GM12878 (cell line): Measurements from ENCODE around the gene MGME1. TPM values are rescaled to one million over a fixed set of nuclear protein-coding genes. Genes with fewer than 3 reads are reported as not detected.
A peak's percentile ranks its signal among the peaks of the same experiment; 100 is the strongest.

ENCODE experiments used
- ATF2 ChIP-seq: IDR thresholded peaks from 2 replicates; pipeline ENCODE4 v1.6.1; 2012; ENCODE audit warnings: low read length, inconsistent platforms
- ATF7 ChIP-seq: fragments of 450-650 bp; IDR thresholded peaks from 2 replicates; pipeline ENCODE4 v1.6.1; 2016; ENCODE audit warnings: low read depth, mild to moderate bottlenecking
- BACH1 ChIP-seq: fragments of 450-650 bp; IDR thresholded peaks from 2 replicates; pipeline ENCODE4 v1.6.1; 2017; ENCODE audit warnings: mild to moderate bottlenecking, borderline replicate concordance
- BHLHE40 ChIP-seq, 2 experiments: fragments of 450-650 bp in 1 of 2; IDR thresholded peaks; 2 replicates each; pipeline ENCODE4 v1.6.1; 2011 to 2017; ENCODE audit warnings: low read depth in 2 of 2, borderline replicate concordance in 1 of 2, improper control_type of control experiment in 1 of 2, low read length in 1 of 2, mild to moderate bottlenecking in 1 of 2
- BRCA1 ChIP-seq: IDR thresholded peaks from 2 replicates; pipeline ENCODE4 v1.6.1; 2011; ENCODE audit warnings: low read depth, low read length, improper control_type of control experiment
- CBFB ChIP-seq: IDR thresholded peaks from 2 replicates; pipeline ENCODE4 v1.6.1; 2016; ENCODE audit warnings: antibody characterized with exemption, low read depth
- CBX5 ChIP-seq: sonication (generic); IDR thresholded peaks from 2 replicates; pipeline ENCODE4 v1.6.1; 2016; ENCODE audit warnings: low read depth, moderate library complexity, mild to moderate bottlenecking, inconsistent platforms
- CEBPB ChIP-seq, 2 experiments: fragments of 150-350 bp in 1 of 2; IDR thresholded peaks; 2 replicates each; pipeline ENCODE4 v1.6.1; 2012 to 2014; ENCODE audit warnings: low read depth in 2 of 2, low read length in 2 of 2, borderline replicate concordance in 1 of 2, inconsistent platforms in 1 of 2
- CREM ChIP-seq: IDR thresholded peaks from 2 replicates; pipeline ENCODE4 v1.6.1; 2014; ENCODE audit warnings: antibody characterized with exemption, low read depth
- E2F4 ChIP-seq: IDR thresholded peaks from 2 replicates; pipeline ENCODE4 v1.6.1; 2012; ENCODE audit warnings: low read depth, low read length, improper control_type of control experiment
- ESRRA ChIP-seq: IDR thresholded peaks from 2 replicates; pipeline ENCODE4 v1.6.1; 2012; ENCODE audit warnings: mild to moderate bottlenecking, low read length, improper control_type of control experiment
- GABPA ChIP-seq: IDR thresholded peaks from 2 replicates; pipeline ENCODE4 v1.6.1; 2014; ENCODE audit warnings: antibody characterized with exemption, low read depth, mild to moderate bottlenecking, inconsistent platforms
- GATAD2B ChIP-seq: fragments of 450-650 bp; conservative IDR thresholded peaks from 2 replicates; pipeline ENCODE4 v1.6.1; 2017; ENCODE audit warnings: low read depth, mild to moderate bottlenecking, moderate library complexity
- IRF5 ChIP-seq: fragments of 450-650 bp; IDR thresholded peaks from 2 replicates; pipeline ENCODE4 v1.6.1; 2017; ENCODE audit warnings: borderline replicate concordance
- KAT2A ChIP-seq: conservative IDR thresholded peaks from 2 replicates; pipeline ENCODE4 v1.6.1; 2011; ENCODE audit warnings: low read depth, low read length; ENCODE audit not compliant: control insufficient read depth
- MAX ChIP-seq: IDR thresholded peaks from 2 replicates; pipeline ENCODE4 v1.6.1; 2012; ENCODE audit warnings: low read depth, low read length, improper control_type of control experiment
- MYC ChIP-seq: IDR thresholded peaks from 2 replicates; pipeline ENCODE4 v1.6.1; 2011; ENCODE audit warnings: mild to moderate bottlenecking, low read length, moderate library complexity, inconsistent platforms; ENCODE audit not compliant: insufficient read depth, insufficient replicate concordance, insufficient read length, severe bottlenecking
- NKRF ChIP-seq: fragments of 450-650 bp; conservative IDR thresholded peaks from 2 replicates; pipeline ENCODE4 v1.6.1; 2017; ENCODE audit warnings: mild to moderate bottlenecking, moderate library complexity
- POU2F2 ChIP-seq: IDR thresholded peaks from 3 replicates; pipeline ENCODE4 v1.6.1; 2011; ENCODE audit warnings: low read depth, mild to moderate bottlenecking, low read length, borderline replicate concordance
- SMAD5 ChIP-seq: IDR thresholded peaks from 2 replicates; pipeline ENCODE4 v1.6.1; 2016; ENCODE audit warnings: antibody characterized with exemption, low read depth
- STAT1 ChIP-seq: fragments of 450-650 bp; conservative IDR thresholded peaks from 2 replicates; pipeline ENCODE4 v1.6.1; 2014; ENCODE audit warnings: antibody characterized with exemption, mild to moderate bottlenecking
- TCF12 ChIP-seq: IDR thresholded peaks from 2 replicates; pipeline ENCODE4 v1.6.1; 2011; ENCODE audit warnings: low read depth, mild to moderate bottlenecking, low read length
- WRNIP1 ChIP-seq: IDR thresholded peaks from 2 replicates; pipeline ENCODE4 v1.6.1; 2011; ENCODE audit warnings: low read depth, low read length, improper control_type of control experiment, borderline replicate concordance
- ZBED1 ChIP-seq: IDR thresholded peaks from 2 replicates; pipeline ENCODE4 v1.6.1; 2016; ENCODE audit warnings: borderline replicate concordance
- polyA plus RNA-seq, 11 experiments: library from polyadenylated mRNA; depleted of rRNA in 4 of 11; unstranded in 6 of 11; stranded (reverse) in 5 of 11; fragments of >200 nt; fragmentation: Nextera tagmentation in 4 of 11; fragmentation: Illumina TruSeq in 1 of 11; extraction: Ambion mirVana in 4 of 11; extraction: Trizol in 1 of 11; gene quantifications; 1 replicate in 1 of 11; 2 replicates in 10 of 11; pipeline versions ENCODE4 v1.2.1 to v1.2.3, GENCODE V29; 2011 to 2016; ENCODE audit warnings: inconsistent platforms in 2 of 11, missing spikeins in 2 of 11, low read depth in 1 of 11
- total RNA-seq, 4 experiments: library from RNA; depleted of rRNA in 3 of 4; stranded (reverse); fragments of >200 nt in 3 of 4; fragmentation: Illumina TruSeq in 1 of 4; extraction: Trizol in 1 of 4; gene quantifications; 2 replicates each; pipeline versions ENCODE4 v1.2.1 to v1.2.3, GENCODE V29; 2013 to 2021

Gene MGME1
- total and polyA plus RNA-seq, 10 of the 15 experiments (the other 5 are each of a cell fraction or from before 2014, with no cell fraction given) = 13.4 to 44.8 (median 30.6) TPM

GRCh38 chr20:17968366-17969277 is at the start of gene MGME1, which contains the start of gene SNX5 (continued):
- peak; percentile 87 for TF ChIP-seq NKRF
- no peak for TF ChIP-seq KAT2A
- peak; percentile 42; the same call in 1 of the 2 replicates for TF ChIP-seq TCF12
- peak; percentile 77 for TF ChIP-seq GATAD2B
- TF ChIP-seq CBFB = peak; percentile 97
- peak; percentile 94 for TF ChIP-seq BRCA1
- TF ChIP-seq BHLHE40 (IDR thresholded peaks at IDR 0.05; ENCODE audit: borderline replicate concordance in 1 of 2, low read depth in 2 of 2, low read length in 1 of 2) = peak; percentile 68 to 90; a peak in 3 of 4 replicates
- peak; percentile 87 for TF ChIP-seq ATF2
- peak; percentile 95 for TF ChIP-seq E2F4
- peak; percentile 99 for TF ChIP-seq ATF7
- TF ChIP-seq BACH1 = peak; percentile 72
- TF ChIP-seq ZBED1 = peak; percentile 44; the same call in 1 of the 2 replicates
- peak; percentile 97 for TF ChIP-seq SMAD5
- peak; percentile 44; the same call in 2 of the 3 replicates for TF ChIP-seq POU2F2
- no peak for TF ChIP-seq CEBPB (IDR thresholded peaks at IDR 0.05; ENCODE audit: borderline replicate concordance in 1 of 2, low read depth in 2 of 2, low read length in 2 of 2)
- peak; percentile 100 for TF ChIP-seq MYC
- peak; percentile 95 for TF ChIP-seq MAX
- TF ChIP-seq IRF5 = peak; percentile 91
- TF ChIP-seq CREM = peak; percentile 99
- TF ChIP-seq STAT1 = peak; percentile 68; the same call in 1 of the 2 replicates
- peak; percentile 63 for TF ChIP-seq ESRRA
- no peak; the same call in 1 of the 2 replicates for TF ChIP-seq GABPA
- TF ChIP-seq CBX5 = peak; percentile 45; the same call in 1 of the 2 replicates
- no peak for TF ChIP-seq WRNIP1
